ENCODE results near the gene SLC7A6OS. TPM values are rescaled to one million over a fixed set of nuclear protein-coding genes. Genes with fewer than 3 reads are reported as not detected.

SLC7A6OS gene
- total RNA-seq, 2 experiments from 2014 or later, result 26.3 to 30.7 TPM

- DNase-seq (no peak), ATAC-seq (no peak)
- POLR2A ChIA-PET, result no interaction called here
- no peaks in the 10 kb centered on the region for H3K27me3 Mint-ChIP-seq (ENCODE audit: low read depth)
- H3K4me3 Mint-ChIP-seq, result no peak overlapping the region
- CTCF ChIA-PET, result interaction anchor here (2.7 to 7.6 kb wide), 2 partner anchors 12 to 78 kb away, joined by 16 to 67 read pairs; partner anchors contain the start of gene SLC7A6
- H3K36me3 Mint-ChIP-seq (ENCODE audit: low read depth), result peaks cover 11% of the 10 kb centered on the region
- H3K9me3 Mint-ChIP-seq (ENCODE audit: insufficient read depth), result no peaks in the 10 kb centered on the region
- H3K4me1 Mint-ChIP-seq (ENCODE audit: low read depth), result peaks cover 17% of the 10 kb centered on the region
- no peak overlapping the region for H3K27ac Mint-ChIP-seq
Observed at GRCh38 chr16:68250951-68251350, 59.8 kb downstream of the SLC7A6OS start.

GRCh38 chr16:68249371-68249770, 61.4 kb downstream of the SLC7A6OS start:
- Mint-ChIP-seq H3K9me3 (ENCODE audit: insufficient read depth) (no peaks in the 10 kb centered on the region), H3K4me1 (ENCODE audit: low read depth) (peaks cover 27% of the 10 kb centered on the region), H3K4me3 (no peak overlapping the region), H3K36me3 (ENCODE audit: low read depth) (peaks cover 12% of the 10 kb centered on the region), H3K27me3 (ENCODE audit: low read depth) (no peaks in the 10 kb centered on the region), H3K27ac (no peak overlapping the region)
- ATAC-seq (no peak), DNase-seq (no peak)
- ChIA-PET POLR2A (interaction anchor here (0.7 kb wide), 1 partner anchor 63 kb away, joined by 4 read pairs; no protein-coding TSS in a partner anchor), CTCF (interaction anchor here (0.7 to 7.6 kb wide), 3 partner anchors 11 to 80 kb away, joined by 3 to 67 read pairs (median 3); partner anchors contain the start of gene SLC7A6)

Other genes starting within 250 kb of the SLC7A6OS start
- gene NFATC3, start 225.6 kb downstream of the SLC7A6OS start, total RNA-seq, result 100 to 1,000 TPM; 166 to 169 TPM
- gene ESRP2, start 74.8 kb downstream of the SLC7A6OS start, total RNA-seq, result under 1 TPM in 1 of 2 experiments, not detected in 1; 0.18 TPM
- gene PLA2G15, start 65.6 kb downstream of the SLC7A6OS start, total RNA-seq, result 1 to 10 TPM; 8.6 to 9.4 TPM
- gene SLC7A6, start 46.4 kb downstream of the SLC7A6OS start, total RNA-seq, result 10 to 100 TPM; 84.1 to 85.0 TPM
- gene PRMT7, start 73 bp upstream of the SLC7A6OS start, total RNA-seq, result 10 to 100 TPM; 70.4 to 73.2 TPM
- 10 to 100 TPM; 11.1 to 12.0 TPM for gene SMPD3, start 137.6 kb upstream of the SLC7A6OS start, total RNA-seq
- 10 to 100 TPM; 32.1 to 33.6 TPM for gene ZFP90, start 228.3 kb upstream of the SLC7A6OS start, total RNA-seq

All from activated CD8-positive, alpha-beta T cell treated with anti-CD3 and anti-CD28 coated beads, Interleukin-2, amount 10 ng/mL, durations not matched to agents 7 days and 5 days (primary cell).